Mesothelial cell of epicardium (in vitro differentiated cells): ENCODE results near the gene SRCIN1. TPM values are rescaled to one million over a fixed set of nuclear protein-coding genes. Genes with fewer than 3 reads are reported as not detected.
"Not testable (repeated sequence)": the region's sequence is repeated elsewhere in the genome, so short reads cannot be mapped to it uniquely, and the experiment has no call there.

Experiments
- DNase-seq, 2 experiments: peaks; one replicate each; pipeline ENCODE4 v3.0.0; 2021; ENCODE audit warnings: low spot score in 2 of 2; ENCODE audit not compliant: unreplicated experiment in 2 of 2
- H3K27ac Mint-ChIP-seq: 2 replicates; pipeline ENCODE4 v1.8.0; 2021; ENCODE audit warnings: mixed read lengths
- H3K27me3 Mint-ChIP-seq: 2 replicates; pipeline ENCODE4 v1.8.0; 2021; ENCODE audit warnings: low read depth, mixed read lengths
- H3K36me3 Mint-ChIP-seq: 2 replicates; pipeline ENCODE4 v1.8.0; 2021; ENCODE audit warnings: mixed read lengths
- H3K4me1 Mint-ChIP-seq: 2 replicates; pipeline ENCODE4 v1.8.0; 2021; ENCODE audit warnings: mixed read lengths
- H3K4me3 Mint-ChIP-seq: 2 replicates; pipeline ENCODE4 v1.8.0; 2021; ENCODE audit warnings: mild to moderate bottlenecking, moderate library complexity, mixed read lengths
- H3K9me3 Mint-ChIP-seq: 2 replicates; pipeline ENCODE4 v1.8.0; 2021; ENCODE audit warnings: mixed read lengths
- total RNA-seq: library from RNA; stranded (reverse); gene quantifications from 3 replicates; pipeline ENCODE4 v1.2.1, GENCODE V29; 2021
- TF ChIP-seq, protein P1 (sequence below): fragments of 200-600 bp; sonication (generic); IDR thresholded peaks from one replicate; pipeline ENCODE4 v1.5.0; 2021; ENCODE audit warnings: antibody characterized with exemption; ENCODE audit not compliant: unreplicated experiment

The SRCIN1 gene
- total RNA-seq, 1 donor from 2014 or later = 19.4 TPM

DNA sequence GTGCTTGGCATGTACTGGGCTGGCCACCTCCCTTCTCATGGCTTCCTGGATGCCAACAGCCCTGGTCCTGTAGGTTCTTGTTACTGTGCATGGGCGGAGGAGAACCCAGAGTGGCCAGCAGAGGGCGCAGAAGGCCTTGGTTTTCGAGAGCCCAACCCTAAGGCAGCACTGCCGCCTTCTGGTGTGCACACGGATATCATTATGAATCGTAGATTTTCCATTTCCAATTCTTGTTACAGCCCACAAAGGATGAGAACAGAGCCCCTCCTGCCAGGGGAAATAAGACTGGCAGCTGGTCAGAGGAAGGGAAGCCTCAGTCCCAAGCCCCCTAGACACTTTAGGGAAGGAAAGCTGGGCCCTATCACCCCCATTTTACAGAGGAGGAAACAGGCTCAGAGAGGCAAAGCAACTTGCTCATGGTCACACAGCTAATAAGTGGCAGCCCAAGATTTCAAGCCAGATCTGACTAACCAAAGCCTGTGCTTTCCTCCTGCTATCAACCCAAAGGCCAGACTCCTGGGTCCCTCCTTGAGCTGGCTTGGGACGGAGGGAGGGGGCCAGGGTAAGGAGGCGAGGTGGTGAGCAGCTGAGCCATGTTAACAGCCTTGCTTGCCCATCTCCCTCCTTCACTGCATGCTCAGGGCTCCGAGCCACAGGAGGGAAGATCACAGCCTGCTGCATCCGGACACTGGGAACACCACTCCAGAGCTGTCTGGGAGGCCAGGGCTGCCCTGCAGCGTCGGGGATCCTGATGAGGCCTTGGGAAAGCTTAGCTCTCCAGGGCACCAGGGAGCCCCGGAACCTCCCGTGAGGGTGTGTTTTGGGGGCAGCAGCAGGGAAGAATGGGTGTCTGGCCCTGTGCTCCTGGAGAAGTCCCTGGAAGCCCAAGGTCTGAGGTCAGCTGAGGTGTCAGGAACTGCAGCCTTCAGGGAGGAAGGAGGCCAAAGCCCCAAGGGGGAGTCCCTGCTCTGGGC lies 113.4 kb downstream of the SRCIN1 start:
- TF ChIP-seq, protein P1, sequence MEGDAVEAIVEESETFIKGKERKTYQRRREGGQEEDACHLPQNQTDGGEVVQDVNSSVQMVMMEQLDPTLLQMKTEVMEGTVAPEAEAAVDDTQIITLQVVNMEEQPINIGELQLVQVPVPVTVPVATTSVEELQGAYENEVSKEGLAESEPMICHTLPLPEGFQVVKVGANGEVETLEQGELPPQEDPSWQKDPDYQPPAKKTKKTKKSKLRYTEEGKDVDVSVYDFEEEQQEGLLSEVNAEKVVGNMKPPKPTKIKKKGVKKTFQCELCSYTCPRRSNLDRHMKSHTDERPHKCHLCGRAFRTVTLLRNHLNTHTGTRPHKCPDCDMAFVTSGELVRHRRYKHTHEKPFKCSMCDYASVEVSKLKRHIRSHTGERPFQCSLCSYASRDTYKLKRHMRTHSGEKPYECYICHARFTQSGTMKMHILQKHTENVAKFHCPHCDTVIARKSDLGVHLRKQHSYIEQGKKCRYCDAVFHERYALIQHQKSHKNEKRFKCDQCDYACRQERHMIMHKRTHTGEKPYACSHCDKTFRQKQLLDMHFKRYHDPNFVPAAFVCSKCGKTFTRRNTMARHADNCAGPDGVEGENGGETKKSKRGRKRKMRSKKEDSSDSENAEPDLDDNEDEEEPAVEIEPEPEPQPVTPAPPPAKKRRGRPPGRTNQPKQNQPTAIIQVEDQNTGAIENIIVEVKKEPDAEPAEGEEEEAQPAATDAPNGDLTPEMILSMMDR = peak; percentile 65
- not testable (repeated sequence) for H3K9me3 Mint-ChIP-seq, H3K4me1 Mint-ChIP-seq, H3K27me3 Mint-ChIP-seq, H3K4me3 Mint-ChIP-seq, H3K27ac Mint-ChIP-seq
- peaks cover 37% of the 10 kb centered on the region for H3K36me3 Mint-ChIP-seq
- peak; percentile 86 to 96 for DNase-seq

DNA sequence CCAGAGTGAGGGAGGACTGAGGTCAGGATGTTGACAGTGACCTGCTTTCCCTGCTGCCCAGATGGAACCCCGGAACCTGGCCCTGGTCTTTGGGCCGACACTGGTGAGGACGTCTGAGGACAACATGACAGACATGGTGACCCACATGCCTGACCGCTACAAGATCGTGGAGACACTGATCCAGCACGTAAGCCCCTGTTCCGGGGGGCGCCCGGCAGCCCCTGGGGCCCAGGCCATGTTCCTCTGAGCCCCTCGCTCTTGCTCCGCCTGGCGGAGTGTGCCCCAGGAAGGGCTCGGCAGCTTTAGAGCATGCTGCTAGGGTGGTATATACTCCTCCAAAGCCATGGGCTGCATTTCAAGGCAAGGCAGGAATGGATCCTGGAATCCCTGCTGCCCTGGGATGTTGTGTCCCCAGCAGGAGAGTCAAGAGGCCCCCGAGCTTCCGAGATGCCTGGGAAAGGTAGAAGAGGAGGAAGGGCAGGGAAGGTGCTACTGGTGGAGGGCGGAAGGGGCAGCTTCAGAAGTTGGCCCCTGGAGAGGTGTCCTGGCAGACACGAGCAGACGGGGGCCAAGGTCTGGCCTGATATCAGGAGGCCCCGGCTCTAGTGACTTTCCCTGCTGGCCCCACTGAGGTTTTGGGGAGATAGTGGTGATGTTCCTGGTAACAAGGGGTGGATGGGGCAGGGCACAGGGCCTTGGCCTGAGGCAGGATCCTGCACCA lies 114.2 kb downstream of the SRCIN1 start:
- H3K4me3 Mint-ChIP-seq, DNase-seq, H3K4me1 Mint-ChIP-seq, H3K27me3 Mint-ChIP-seq, H3K9me3 Mint-ChIP-seq, H3K27ac Mint-ChIP-seq: not testable (repeated sequence)
- H3K36me3 Mint-ChIP-seq = peaks cover 40% of the 10 kb centered on the region

DNA sequence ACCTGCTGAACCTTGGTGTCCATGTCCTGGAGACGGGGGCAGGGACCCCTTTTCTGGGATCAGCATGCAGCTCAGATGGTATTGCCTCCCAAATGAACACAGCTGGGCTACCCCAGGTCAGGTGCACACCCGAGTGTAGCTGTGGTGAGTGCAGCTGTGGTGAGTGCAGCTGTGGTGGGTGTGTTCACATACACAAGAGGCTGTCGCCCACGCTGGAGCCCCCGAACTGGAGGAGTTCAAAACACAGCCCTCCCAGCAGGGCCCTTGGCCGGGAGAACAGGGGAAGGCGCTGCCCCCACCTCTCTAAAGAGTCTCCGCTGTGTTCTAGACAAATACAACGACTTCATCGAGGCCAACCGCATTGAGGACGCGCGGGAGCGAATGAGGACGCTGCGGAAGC lies 116.0 kb downstream of the SRCIN1 start:
- not testable (repeated sequence) for H3K9me3 Mint-ChIP-seq, H3K27me3 Mint-ChIP-seq, H3K27ac Mint-ChIP-seq, H3K4me1 Mint-ChIP-seq, H3K4me3 Mint-ChIP-seq, DNase-seq
- H3K36me3 Mint-ChIP-seq = peaks cover 39% of the 10 kb centered on the region

GRCh38 chr17:38485681-38486298 lies 120.0 kb downstream of the SRCIN1 start:
- not testable (repeated sequence) for DNase-seq, H3K4me3 Mint-ChIP-seq, H3K9me3 Mint-ChIP-seq, H3K4me1 Mint-ChIP-seq, H3K27me3 Mint-ChIP-seq
- H3K27ac Mint-ChIP-seq = peak overlapping the region; percentile 59
- peaks cover 23% of the 10 kb centered on the region for H3K36me3 Mint-ChIP-seq

GRCh38 chr17:38485146-38485468 lies 120.6 kb downstream of the SRCIN1 start:
- no peaks in the 10 kb centered on the region for H3K9me3 Mint-ChIP-seq
- peaks cover 21% of the 10 kb centered on the region for H3K36me3 Mint-ChIP-seq
- no peak overlapping the region for H3K27ac Mint-ChIP-seq
- no peaks in the 10 kb centered on the region for H3K27me3 Mint-ChIP-seq
- TF ChIP-seq, protein P1 = peak; percentile 2
- H3K4me3 Mint-ChIP-seq = no peak overlapping the region
- H3K4me1 Mint-ChIP-seq = peaks cover 6% of the 10 kb centered on the region
- no peak for DNase-seq

- H3K4me1 Mint-ChIP-seq, H3K4me3 Mint-ChIP-seq, H3K9me3 Mint-ChIP-seq, H3K27me3 Mint-ChIP-seq: not testable (repeated sequence)
- TF ChIP-seq, protein P1 = peak; percentile 84
- peak in 1 of 2 experiments; percentile 80 for DNase-seq
- Mint-ChIP-seq H3K36me3 (peaks cover 19% of the 10 kb centered on the region), H3K27ac (peak overlapping the region; percentile 45)
Measured at GRCh38 chr17:38484242-38485145, 121.3 kb downstream of the SRCIN1 start.

- not testable (repeated sequence) for H3K4me1 Mint-ChIP-seq, H3K4me3 Mint-ChIP-seq, H3K27ac Mint-ChIP-seq, DNase-seq, H3K9me3 Mint-ChIP-seq, H3K27me3 Mint-ChIP-seq
- H3K36me3 Mint-ChIP-seq = peaks cover 16% of the 10 kb centered on the region
Measured at GRCh38 chr17:38482700-38483043, 123.1 kb downstream of the SRCIN1 start.

GRCh38 chr17:38482039-38482699 lies 123.6 kb downstream of the SRCIN1 start:
- H3K27me3 Mint-ChIP-seq, H3K4me1 Mint-ChIP-seq, H3K9me3 Mint-ChIP-seq, H3K4me3 Mint-ChIP-seq, H3K27ac Mint-ChIP-seq, DNase-seq: not testable (repeated sequence)
- H3K36me3 Mint-ChIP-seq = peaks cover 14% of the 10 kb centered on the region
